Activated gamma-delta T cell (primary cell): ENCODE data around the gene PLD2.

Experiments used
- DNase-seq: peaks from one replicate; lab custom pipeline; 2025; lab: John Stamatoyannopoulos, UW
- total RNA-seq, 2 donors: gene quantifications; one replicate each; lab custom pipeline; 2026; lab: John Stamatoyannopoulos, UW

The PLD2 gene
- total RNA-seq, result 30.3 to 39.4 reads per million in 2 donors

- DNase-seq, result peak; percentile 78
Measured at GRCh38 chr17:4806777-4807604, at the start of gene PLD2. Gene PLD2 (plus strand): TSS chr17:4807152. CDS start chr17:4807773, 621 bp downstream.

- no peak for DNase-seq
Measured at GRCh38 chr17:4759776-4760236, 47.1 kb upstream of the PLD2 start.

- no peak for DNase-seq
Measured at GRCh38 chr17:4764595-4764994, 42.4 kb upstream of the PLD2 start.

- no peak for DNase-seq
Measured at GRCh38 chr17:4766201-4766600, 40.8 kb upstream of the PLD2 start.

GRCh38 chr17:4766723-4767122, 40.2 kb upstream of the PLD2 start:
- no peak for DNase-seq

GRCh38 chr17:4768298-4768697, 38.7 kb upstream of the PLD2 start:
- no peak for DNase-seq

GRCh38 chr17:4769628-4770027, 37.3 kb upstream of the PLD2 start:
- DNase-seq, result no peak

- DNase-seq, result no peak
Measured at GRCh38 chr17:4771519-4772234, 35.3 kb upstream of the PLD2 start, which contains the start of gene TM4SF5. Gene TM4SF5 (plus strand): TSS chr17:4771886. CDS start chr17:4771923, 37 bp downstream.

- DNase-seq, result no peak
Measured at GRCh38 chr17:4772235-4772613, 34.7 kb upstream of the PLD2 start.

- no peak for DNase-seq
Measured at GRCh38 chr17:4777969-4778760, 28.8 kb upstream of the PLD2 start.

- DNase-seq, result no peak
Measured at GRCh38 chr17:4780325-4780955, 26.5 kb upstream of the PLD2 start.

- DNase-seq, result no peak
Measured at GRCh38 chr17:4782652-4783051, 24.3 kb upstream of the PLD2 start.

- no peak for DNase-seq
Measured at GRCh38 chr17:4785311-4786105, 21.4 kb upstream of the PLD2 start.

GRCh38 chr17:4786106-4786511, 20.8 kb upstream of the PLD2 start, which contains the start of gene VMO1:
Gene VMO1 (minus strand): TSS chr17:4786364. CDS start chr17:4786352, 12 bp downstream.
- no peak for DNase-seq

- no peak for DNase-seq
Measured at GRCh38 chr17:4786516-4786915, 20.4 kb upstream of the PLD2 start.

GRCh38 chr17:4788159-4788806, 18.7 kb upstream of the PLD2 start:
- no peak for DNase-seq

- DNase-seq, result no peak
Measured at GRCh38 chr17:4788807-4789700, 17.9 kb upstream of the PLD2 start, which contains the start of gene GLTPD2. Gene GLTPD2 (plus strand): TSS chr17:4788964. CDS start chr17:4789012, 48 bp downstream.

- DNase-seq, result no peak
Measured at GRCh38 chr17:4789701-4789950, 17.3 kb upstream of the PLD2 start.
